Measurements from ENCODE around the gene TIMP2. TPM values are rescaled to one million over a fixed set of nuclear protein-coding genes. Genes with fewer than 3 reads are reported as not detected.

The TIMP2 gene
- total and polyA plus RNA-seq, 2 of the 13 experiments (the other 11 are each of a cell fraction or from before 2014, with no cell fraction given): 3.8 to 8.5 TPM

GRCh38 chr17:78921437-78921971 is 3.7 kb downstream of the TIMP2 start:
- TF ChIP-seq CREB3 (CRISPR knock-in tag; IDR thresholded peaks at IDR 0.05) (no peak), ZNF678 (CRISPR knock-in tag; IDR thresholded peaks at IDR 0.05) (no peak), MAZ (IDR thresholded peaks at IDR 0.05; ENCODE audit: borderline replicate concordance, low read depth, low read length) (no peak), MAZ (CRISPR knock-in tag; IDR thresholded peaks at IDR 0.05; ENCODE audit: low read depth) (no peak), NR2F2 (IDR thresholded peaks at IDR 0.05; ENCODE audit: borderline replicate concordance, low read depth) (no peak), RBFOX2 (IDR thresholded peaks at IDR 0.05; ENCODE audit: low read depth, low read length) (no peak), DDIT3 (CRISPR knock-in tag; IDR thresholded peaks at IDR 0.05) (no peak), ZNF569 (CRISPR knock-in tag; IDR thresholded peaks at IDR 0.05; ENCODE audit: borderline replicate concordance) (no peak), ZFAT (CRISPR knock-in tag; conservative IDR thresholded peaks at IDR 0.05) (no peak), SNAPC2 (CRISPR knock-in tag; IDR thresholded peaks at IDR 0.05) (no peak), NFYC (CRISPR knock-in tag; IDR thresholded peaks at IDR 0.05) (no peak), ZBTB25 (CRISPR knock-in tag; IDR thresholded peaks at IDR 0.05) (no peak), ZBTB7B (CRISPR knock-in tag; IDR thresholded peaks at IDR 0.05) (no peak), POGK (CRISPR knock-in tag; conservative IDR thresholded peaks at IDR 0.05) (no peak), RBM39 (IDR thresholded peaks at IDR 0.05; ENCODE audit: low read depth, low read length, poor library complexity, severe bottlenecking) (no peak)
- Histone ChIP-seq H3K27ac (ENCODE audit: extremely low read length, insufficient read depth, low read length) (no peak overlapping the region), H3K36me3 (replicated peaks in 1 of 2; ENCODE audit: control insufficient read depth in 1 of 2, insufficient read depth in 2 of 2, low read length in 2 of 2) (no peaks in the 10 kb centered on the region), H3K9ac (ENCODE audit: insufficient read depth, low read depth, low read length) (no peak overlapping the region), H3K27me3 (ENCODE audit: control insufficient read depth in 1 of 2, insufficient read depth in 2 of 2, low read length in 2 of 2) (no peaks in the 10 kb centered on the region), H3K79me2 (ENCODE audit: insufficient read depth, low read length) (no peaks in the 10 kb centered on the region), H4K20me1 (ENCODE audit: insufficient read depth, low read length) (no peaks in the 10 kb centered on the region), H3K9me3 (ENCODE audit: low read length) (no peaks in the 10 kb centered on the region), H2AFZ (ENCODE audit: low read length) (no peak overlapping the region), H3K4me1 (ENCODE audit: insufficient read depth, low read length) (peaks cover 53% of the 10 kb centered on the region), H3K4me2 (ENCODE audit: low read depth, low read length) (no peak overlapping the region), H3K4me3 (replicated peaks in 1 of 3; ENCODE audit: insufficient read depth in 1 of 3, low read depth in 2 of 3, low read length in 3 of 3) (no peak overlapping the region)
- intact Hi-C loops (cut with micrococcal nuclease; ENCODE audit: unreplicated experiment) (loop anchor here (1.0 kb wide), 1 partner anchor 38 kb away; no protein-coding TSS in a partner anchor), in situ Hi-C loops (cut with HindIII; ENCODE audit: extremely low pct_ligation_motif_present, low pct_unique_long_range_greater_than_20kb) (no loop called here)
- BruUV-seq (replicated peaks): no TSS peak
- ATAC-seq: no peak
- FAIRE-seq: no peak
- ChIA-PET CTCF (ENCODE audit: low intra/inter-chr PET ratio, low total read pairs) (no interaction called here), POLR2A (interaction anchor here (0.8 to 2.4 kb wide), 6 partner anchors 13 to 58 kb away, joined by 3 to 12 read pairs (median 3); partner anchors contain the start of gene LGALS3BP)
- DNase-seq (ENCODE audit: low spot score): no peak
- WGBS (ENCODE audit: low lambda C conversion rate): 93% methylated on average over 8 of the region's 8 CpGs
